IPS DF 4.7 (cell line): ENCODE measurements around the gene GNAT3.

ENCODE experiments used
- DNase-seq: peaks from one replicate; pipeline ENCODE4 v3.0.0-alpha.2; 2013; ENCODE audit warnings: low spot score; ENCODE audit errors: extremely low read depth

The GNAT3 gene

GRCh38 chr7:80511964-80512363, at the start of gene GNAT3:
Gene GNAT3, minus strand, starts transcription at chr7:80512064. Its CDS starts 138 bp downstream, at chr7:80511926.
- no peak for DNase-seq

- DNase-seq: no peak
Observed at GRCh38 chr7:80558116-80558515, 46.3 kb upstream of the GNAT3 start.

GRCh38 chr7:80552031-80552694, 40.3 kb upstream of the GNAT3 start:
- DNase-seq: no peak

GRCh38 chr7:80550005-80550404, 38.1 kb upstream of the GNAT3 start:
- DNase-seq: no peak

GRCh38 chr7:80548840-80549530, 37.1 kb upstream of the GNAT3 start:
- no peak for DNase-seq

GRCh38 chr7:80542398-80542797, 30.5 kb upstream of the GNAT3 start:
- no peak for DNase-seq

- no peak for DNase-seq
Observed at GRCh38 chr7:80540836-80541235, 29.0 kb upstream of the GNAT3 start.

- DNase-seq: no peak
Observed at GRCh38 chr7:80537091-80537490, 25.2 kb upstream of the GNAT3 start.

GRCh38 chr7:80536426-80536825, 24.6 kb upstream of the GNAT3 start:
- no peak for DNase-seq

- DNase-seq: no peak
Observed at GRCh38 chr7:80533287-80533686, 21.4 kb upstream of the GNAT3 start.

- no peak for DNase-seq
Observed at GRCh38 chr7:80532153-80532552, 20.3 kb upstream of the GNAT3 start.

GRCh38 chr7:80530136-80530535, 18.3 kb upstream of the GNAT3 start:
- DNase-seq: no peak

GRCh38 chr7:80529362-80529761, 17.5 kb upstream of the GNAT3 start:
- no peak for DNase-seq

- no peak for DNase-seq
Observed at GRCh38 chr7:80528689-80529088, 16.8 kb upstream of the GNAT3 start.

- no peak for DNase-seq
Observed at GRCh38 chr7:80526472-80526871, 14.6 kb upstream of the GNAT3 start.

- DNase-seq: no peak
Observed at GRCh38 chr7:80524693-80525092, 12.8 kb upstream of the GNAT3 start.

- no peak for DNase-seq
Observed at GRCh38 chr7:80521809-80522208, 9.9 kb upstream of the GNAT3 start.

GRCh38 chr7:80520199-80520598, 8.3 kb upstream of the GNAT3 start:
- DNase-seq: no peak

- no peak for DNase-seq
Observed at GRCh38 chr7:80517282-80517747, 5.5 kb upstream of the GNAT3 start.

- no peak for DNase-seq
Observed at GRCh38 chr7:80515298-80515697, 3.4 kb upstream of the GNAT3 start.

GRCh38 chr7:80510021-80510420, 1.8 kb downstream of the GNAT3 start:
- DNase-seq: no peak

GRCh38 chr7:80508440-80508839, 3.4 kb downstream of the GNAT3 start:
- DNase-seq: no peak

GRCh38 chr7:80505900-80506500, 5.9 kb downstream of the GNAT3 start:
- DNase-seq: no peak
